Fibroblast of lung (primary cell): ENCODE results near the gene B3GALNT2. TPM values are rescaled to one million over a fixed set of nuclear protein-coding genes. Genes with fewer than 3 reads are reported as not detected.
A peak's percentile ranks its signal among the peaks of the same experiment; 100 is the strongest.
"Not testable (repeated sequence)": the region's sequence is repeated elsewhere in the genome, so short reads cannot be mapped to it uniquely, and the experiment has no call there.

ENCODE experiments used
- DNase-seq, 2 donors: peaks; one replicate each; pipeline versions ENCODE4 v3.0.0 to v3.0.0-alpha.2; 2010; ENCODE audit warnings: low read depth in 2 of 2
- H2AFZ ChIP-seq: 2 replicates; pipeline ENCODE4 v1.5.1; 2012; ENCODE audit warnings: low read length, control low read depth, inconsistent platforms
- H3K27ac ChIP-seq: 2 replicates; pipeline ENCODE4 v1.5.1; 2011; ENCODE audit warnings: low read length, control low read depth; ENCODE audit not compliant: insufficient read depth
- H3K27me3 ChIP-seq: 2 replicates; pipeline ENCODE4 v1.5.1; 2011; ENCODE audit warnings: mild to moderate bottlenecking, low read length; ENCODE audit not compliant: control insufficient read depth, insufficient read depth
- H3K36me3 ChIP-seq: 2 replicates; pipeline ENCODE4 v1.5.1; 2011; ENCODE audit warnings: low read length; ENCODE audit not compliant: control insufficient read depth, insufficient read depth
- H3K4me1 ChIP-seq: 2 replicates; pipeline ENCODE4 v1.5.1; 2011; ENCODE audit warnings: low read length; ENCODE audit not compliant: control insufficient read depth, insufficient read depth; ENCODE audit errors: extremely low read depth
- H3K4me2 ChIP-seq: 2 replicates; pipeline ENCODE4 v1.5.1; 2011; ENCODE audit warnings: low read length, control low read depth; ENCODE audit not compliant: insufficient read depth; ENCODE audit errors: extremely low read depth
- H3K4me3 ChIP-seq, 4 experiments: fragments of 200-600 bp in 1 of 4; sonication (generic) in 1 of 4; replicated peaks in 1 of 4; 2 replicates each; pipeline ENCODE4 v1.5.1; 2011 to 2016; ENCODE audit warnings: low read length in 4 of 4, low read depth in 3 of 4, mild to moderate bottlenecking in 3 of 4, control low read depth in 2 of 4, inconsistent platforms in 1 of 4, mixed read lengths in 1 of 4; ENCODE audit not compliant: insufficient read depth in 1 of 4; ENCODE audit errors: control extremely low read depth in 1 of 4
- H3K79me2 ChIP-seq: 2 replicates; pipeline ENCODE4 v1.5.1; 2012; ENCODE audit warnings: mild to moderate bottlenecking, low read length, inconsistent platforms; ENCODE audit not compliant: control insufficient read depth, insufficient read depth
- H3K9ac ChIP-seq: 2 replicates; pipeline ENCODE4 v1.5.1; 2011; ENCODE audit warnings: mild to moderate bottlenecking, low read length, control low read depth; ENCODE audit not compliant: insufficient read depth
- H3K9me3 ChIP-seq: 2 replicates; pipeline ENCODE4 v1.5.1; 2012; ENCODE audit warnings: low read depth, low read length; ENCODE audit not compliant: control insufficient read depth, insufficient read depth
- H4K20me1 ChIP-seq: 2 replicates; pipeline ENCODE4 v1.5.1; 2011; ENCODE audit warnings: low read length; ENCODE audit not compliant: control insufficient read depth, insufficient read depth; ENCODE audit errors: extremely low read depth
- EZH2 ChIP-seq: IDR thresholded peaks from 2 replicates; pipeline ENCODE4 v1.5.1; 2012; ENCODE audit warnings: low read length, control low read depth, mild to moderate bottlenecking; ENCODE audit errors: missing control alignments
- polyA plus RNA-seq, 2 donors: library from polyadenylated mRNA; depleted of rRNA in 1 of 2; stranded (reverse) in 1 of 2; unstranded in 1 of 2; fragments of >200 nt; gene quantifications; 2 replicates each; pipeline ENCODE4 v1.2.1, GENCODE V29; 2011 to 2012; ENCODE audit warnings: missing spikeins in 1 of 2
- total RNA-seq: library from RNA; depleted of rRNA; stranded (reverse); fragments of >200 nt; gene quantifications from 2 replicates; pipeline ENCODE4 v1.2.1, GENCODE V29; 2014
- TF ChIP-seq, protein P1 (sequence below), 2 donors: IDR thresholded peaks in 1 of 2; conservative IDR thresholded peaks in 1 of 2; 1 replicate in 1 of 2; 2 replicates in 1 of 2; pipeline ENCODE4 v1.5.1; 2011 to 2012; ENCODE audit warnings: low read length in 2 of 2, control low read depth in 1 of 2, inconsistent platforms in 1 of 2, low read depth in 1 of 2, mild to moderate bottlenecking in 1 of 2

The B3GALNT2 gene
- total and polyA plus RNA-seq, 2 donors (not counting 1 experiment from before 2014, with no cell fraction given): 23.1 to 51.4 TPM

DNA sequence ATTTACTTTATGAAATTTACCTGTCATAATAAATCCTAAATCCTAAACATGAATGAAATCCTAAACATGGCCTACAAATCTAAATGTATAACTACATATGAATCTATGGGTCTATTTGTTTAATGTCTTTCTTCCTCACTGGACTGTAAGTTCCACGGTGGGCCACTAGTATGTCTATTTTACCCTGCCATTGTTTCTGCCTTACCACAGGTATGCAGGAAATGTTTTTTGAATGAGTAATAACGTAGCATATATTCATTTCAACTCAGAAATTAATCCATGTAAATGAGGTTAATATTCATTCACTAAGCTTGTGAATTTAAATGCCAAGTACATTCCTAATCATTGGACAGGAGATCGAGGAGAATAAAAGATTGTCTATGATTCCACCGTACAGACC lies 35.3 kb downstream of the B3GALNT2 start:
- H2AFZ ChIP-seq: no peak overlapping the region
- DNase-seq: peak; percentile 16 to 90
- no peak for TF ChIP-seq EZH2
- TF ChIP-seq, protein P1, sequence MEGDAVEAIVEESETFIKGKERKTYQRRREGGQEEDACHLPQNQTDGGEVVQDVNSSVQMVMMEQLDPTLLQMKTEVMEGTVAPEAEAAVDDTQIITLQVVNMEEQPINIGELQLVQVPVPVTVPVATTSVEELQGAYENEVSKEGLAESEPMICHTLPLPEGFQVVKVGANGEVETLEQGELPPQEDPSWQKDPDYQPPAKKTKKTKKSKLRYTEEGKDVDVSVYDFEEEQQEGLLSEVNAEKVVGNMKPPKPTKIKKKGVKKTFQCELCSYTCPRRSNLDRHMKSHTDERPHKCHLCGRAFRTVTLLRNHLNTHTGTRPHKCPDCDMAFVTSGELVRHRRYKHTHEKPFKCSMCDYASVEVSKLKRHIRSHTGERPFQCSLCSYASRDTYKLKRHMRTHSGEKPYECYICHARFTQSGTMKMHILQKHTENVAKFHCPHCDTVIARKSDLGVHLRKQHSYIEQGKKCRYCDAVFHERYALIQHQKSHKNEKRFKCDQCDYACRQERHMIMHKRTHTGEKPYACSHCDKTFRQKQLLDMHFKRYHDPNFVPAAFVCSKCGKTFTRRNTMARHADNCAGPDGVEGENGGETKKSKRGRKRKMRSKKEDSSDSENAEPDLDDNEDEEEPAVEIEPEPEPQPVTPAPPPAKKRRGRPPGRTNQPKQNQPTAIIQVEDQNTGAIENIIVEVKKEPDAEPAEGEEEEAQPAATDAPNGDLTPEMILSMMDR (conservative IDR thresholded peaks at IDR 0.05 in 1 of 2, IDR thresholded peaks at IDR 0.05 in 1 of 2; ENCODE audit: low read depth in 1 of 2, low read length in 2 of 2): peak in 1 of 2 donors; percentile 4
- H3K27me3 ChIP-seq: no peaks in the 10 kb centered on the region
- H3K27ac ChIP-seq: no peak overlapping the region
- H3K9ac ChIP-seq: no peak overlapping the region
- no peaks in the 10 kb centered on the region for H4K20me1 ChIP-seq
- no peaks in the 10 kb centered on the region for H3K9me3 ChIP-seq
- no peaks in the 10 kb centered on the region for H3K79me2 ChIP-seq
- H3K36me3 ChIP-seq: no peaks in the 10 kb centered on the region
- H3K4me3 ChIP-seq: no peak overlapping the region
- H3K4me1 ChIP-seq: no peaks in the 10 kb centered on the region
- no peak overlapping the region for H3K4me2 ChIP-seq

DNA sequence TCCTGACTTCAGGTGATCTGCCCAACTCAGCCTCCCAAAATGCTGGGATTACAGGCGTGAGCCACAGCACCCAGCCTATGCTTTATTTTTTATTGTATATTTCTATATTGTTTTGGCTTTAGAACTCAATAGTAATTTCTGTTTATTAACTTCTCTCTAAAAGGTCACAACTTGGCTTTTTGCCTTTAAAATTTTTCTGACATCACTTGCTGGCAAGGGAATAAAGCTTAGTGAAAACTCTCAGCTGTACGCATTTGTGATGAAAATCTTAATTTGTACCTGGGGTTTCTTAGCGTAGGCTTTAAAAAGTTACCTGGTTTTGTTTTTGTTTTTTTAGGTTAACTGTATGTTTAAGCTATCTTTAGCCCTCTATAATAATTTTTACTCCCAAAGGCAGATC lies 36.2 kb downstream of the B3GALNT2 start:
- Histone ChIP-seq H3K79me2 (no peaks in the 10 kb centered on the region), H3K27me3 (no peaks in the 10 kb centered on the region), H2AFZ (no peak overlapping the region), H3K4me1 (no peaks in the 10 kb centered on the region), H3K27ac (no peak overlapping the region), H3K4me2 (no peak overlapping the region), H3K9me3 (no peaks in the 10 kb centered on the region), H3K4me3 (no peak overlapping the region), H4K20me1 (no peaks in the 10 kb centered on the region), H3K36me3 (no peaks in the 10 kb centered on the region), H3K9ac (no peak overlapping the region)
- DNase-seq: peak; percentile 34 to 64
- TF ChIP-seq, protein P1 (conservative IDR thresholded peaks at IDR 0.05 in 1 of 2, IDR thresholded peaks at IDR 0.05 in 1 of 2; ENCODE audit: low read depth in 1 of 2, low read length in 2 of 2): no peak
- no peak for TF ChIP-seq EZH2

GRCh38 chr1:235465066-235465465 lies 39.2 kb downstream of the B3GALNT2 start:
- no peak for DNase-seq
- Histone ChIP-seq H2AFZ (no peak overlapping the region), H3K4me1 (no peaks in the 10 kb centered on the region), H3K9me3 (no peaks in the 10 kb centered on the region), H3K79me2 (no peaks in the 10 kb centered on the region), H4K20me1 (no peaks in the 10 kb centered on the region), H3K27me3 (no peaks in the 10 kb centered on the region), H3K9ac (no peak overlapping the region), H3K4me3 (no peak overlapping the region), H3K36me3 (no peaks in the 10 kb centered on the region), H3K27ac (no peak overlapping the region), H3K4me2 (no peak overlapping the region)
- no peak for TF ChIP-seq EZH2

DNA sequence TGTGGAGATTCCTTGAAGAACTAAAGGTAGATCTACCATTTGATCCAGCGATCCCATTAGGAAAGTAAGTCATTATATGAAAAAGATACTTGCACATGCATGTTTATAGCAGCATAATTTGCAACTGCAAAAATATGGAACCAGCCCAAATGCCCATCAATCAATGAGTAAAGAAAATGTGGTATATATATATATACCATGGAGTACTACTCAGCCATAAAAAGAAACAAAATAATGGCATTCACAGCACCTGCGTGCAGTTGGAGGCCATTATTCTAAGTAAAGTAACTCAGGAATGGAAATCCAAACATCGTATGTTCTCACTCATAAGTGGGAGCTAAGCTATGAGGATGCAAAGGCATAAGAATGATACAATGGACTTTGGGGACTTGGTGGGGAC lies 41.4 kb downstream of the B3GALNT2 start:
- H3K4me1 ChIP-seq, H3K36me3 ChIP-seq, H3K27me3 ChIP-seq, DNase-seq, H2AFZ ChIP-seq, H3K27ac ChIP-seq, H3K4me2 ChIP-seq, H3K9me3 ChIP-seq, H4K20me1 ChIP-seq, H3K9ac ChIP-seq, H3K79me2 ChIP-seq, H3K4me3 ChIP-seq: not testable (repeated sequence)
